ENCODE measurements around the gene CHID1.
A peak's percentile ranks its signal among the peaks of the same experiment; 100 is the strongest.

Gene CHID1

DNA sequence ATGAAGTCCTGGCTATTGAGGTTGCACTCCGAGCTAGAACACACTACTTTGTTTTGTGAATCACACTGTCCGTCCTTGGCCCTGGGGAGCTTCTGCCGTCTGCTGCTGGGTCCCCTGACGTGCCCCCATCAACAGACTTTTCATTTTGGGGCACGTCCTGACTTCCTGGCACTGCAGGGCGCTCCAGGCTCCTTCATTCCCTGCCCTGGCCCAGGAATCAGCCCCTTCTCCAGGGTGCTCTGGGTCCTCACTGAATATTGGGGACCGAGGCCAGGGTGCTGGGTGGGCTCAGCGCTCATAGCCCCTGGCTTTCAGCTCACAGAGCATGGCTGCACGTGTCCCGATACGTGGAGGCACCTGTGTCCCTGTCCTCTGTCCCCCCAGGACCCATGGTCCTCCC is 45.7 kb downstream of the CHID1 start:
- no peak for DNase-seq (ENCODE audit: low spot score)

- DNase-seq (ENCODE audit: low spot score): no peak
These were observed 46.4 kb downstream of the CHID1 start for GRCh38 chr11:863910-864827.

- no peak for DNase-seq (ENCODE audit: low spot score)
These were observed 47.3 kb downstream of the CHID1 start for GRCh38 chr11:863023-863909.

- DNase-seq (ENCODE audit: low spot score): no peak
These were observed 48.0 kb downstream of the CHID1 start for GRCh38 chr11:862696-863022.

DNA sequence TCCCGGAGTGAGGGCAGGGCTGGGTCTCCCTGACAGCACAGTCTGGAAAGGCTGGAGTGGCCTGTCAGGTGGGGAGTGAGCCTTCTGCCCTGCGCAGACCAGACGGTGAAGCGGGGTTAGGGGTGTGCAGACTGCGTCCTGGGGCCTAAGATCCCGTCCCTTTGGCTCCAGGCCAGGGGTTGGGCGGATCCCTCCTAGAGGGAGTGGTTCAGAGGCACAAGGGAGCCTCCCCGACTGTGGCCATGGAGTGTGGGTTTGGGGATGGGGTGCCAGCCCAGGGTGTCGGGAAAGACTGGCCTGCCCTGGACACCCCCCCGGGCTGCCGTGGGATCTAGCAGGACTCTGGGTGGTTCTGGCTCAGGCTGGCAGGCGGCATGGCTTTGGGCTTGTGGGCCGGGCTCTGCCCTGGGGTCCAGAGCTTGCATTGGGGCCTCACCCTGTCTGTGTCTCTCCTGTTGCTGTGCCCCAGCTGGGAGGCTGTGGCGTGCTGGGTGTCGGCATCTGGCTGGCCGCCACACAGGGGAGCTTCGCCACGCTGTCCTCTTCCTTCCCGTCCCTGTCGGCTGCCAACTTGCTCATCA is 48.4 kb downstream of the CHID1 start:
- DNase-seq (ENCODE audit: low spot score): no peak

GRCh38 chr11:861105-861479 is 49.5 kb downstream of the CHID1 start:
- no peak for DNase-seq (ENCODE audit: low spot score)

DNA sequence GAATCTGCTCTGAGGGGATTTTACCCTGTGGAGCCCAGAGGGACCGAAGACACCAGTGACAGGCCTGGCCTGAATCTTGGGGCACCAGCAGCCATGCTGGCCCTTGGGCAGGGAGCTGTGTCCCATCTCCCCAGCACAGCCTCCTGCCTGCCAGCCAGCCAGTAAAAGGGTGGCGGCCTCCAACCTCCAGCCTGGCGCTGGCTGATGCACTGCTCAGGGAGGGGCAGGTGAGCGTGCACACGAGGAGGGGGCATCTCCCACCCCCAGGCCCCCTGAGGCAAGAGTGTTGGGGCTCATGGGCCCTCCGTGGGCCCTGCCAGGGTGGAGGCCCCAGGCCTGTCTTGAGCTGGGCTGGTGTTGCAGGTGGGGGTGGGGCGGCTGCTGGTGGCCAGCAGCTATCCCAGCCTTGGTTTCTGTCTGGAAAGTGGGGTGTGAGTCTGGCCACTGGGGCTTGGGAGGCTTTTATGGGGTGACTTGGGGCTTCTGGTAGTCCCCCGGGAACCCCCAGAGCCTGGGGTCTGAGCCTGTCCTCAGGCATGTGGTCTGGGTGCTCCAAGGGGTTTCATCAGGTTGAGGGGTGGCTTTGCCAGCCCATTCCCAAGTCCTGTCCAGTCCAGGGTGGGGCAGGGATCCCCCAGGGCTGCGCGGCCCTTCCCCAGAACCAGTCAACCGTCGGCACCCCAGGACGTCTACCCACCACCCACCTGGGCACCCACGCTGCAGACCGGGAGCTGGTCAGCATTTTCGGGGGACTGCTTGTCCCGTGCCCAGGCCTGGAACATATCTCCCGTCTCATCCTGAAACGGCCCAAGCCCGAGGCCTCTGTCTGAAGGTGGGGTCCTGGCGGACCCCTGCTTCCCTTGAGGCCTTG is 50.1 kb downstream of the CHID1 start:
- no peak for DNase-seq (ENCODE audit: low spot score)

DNA sequence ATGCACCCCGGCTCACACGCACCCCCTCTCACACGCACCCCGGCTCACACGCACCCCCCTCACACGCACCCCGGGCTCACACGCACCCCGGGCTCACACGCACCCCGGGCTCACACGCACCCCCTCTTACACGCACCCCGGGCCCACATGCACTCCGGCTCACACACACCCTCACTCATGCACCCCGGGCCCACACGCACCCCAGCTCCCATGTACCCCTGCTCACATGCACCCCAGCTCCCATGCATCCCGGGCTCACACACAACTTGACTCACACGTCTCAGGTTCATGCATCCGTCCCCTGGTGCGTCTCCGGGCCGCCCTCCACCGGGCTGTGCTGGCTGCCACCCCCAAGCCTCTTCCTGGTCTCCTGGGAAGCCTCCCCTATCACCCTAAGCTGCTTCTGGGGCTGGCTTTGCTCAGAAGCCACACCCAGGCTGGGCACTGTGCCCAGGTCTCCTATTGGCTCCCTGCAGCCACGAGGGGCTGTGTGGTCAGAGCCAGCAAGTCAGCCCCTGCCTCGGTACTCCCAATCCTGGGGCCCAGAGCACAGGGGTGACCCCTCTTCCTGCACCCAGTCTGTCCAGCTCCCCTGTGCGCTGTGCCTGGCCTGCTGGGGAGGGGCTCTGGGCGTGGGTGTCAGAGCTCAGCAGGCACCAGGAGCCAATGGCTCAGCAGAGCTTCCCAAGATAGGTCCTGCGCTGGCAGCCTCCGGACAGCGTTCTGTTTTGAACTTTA is 51.0 kb downstream of the CHID1 start:
- DNase-seq (ENCODE audit: low spot score): no peak

GRCh38 chr11:858762-859339 is 51.8 kb downstream of the CHID1 start:
- no peak for DNase-seq (ENCODE audit: low spot score)

GRCh38 chr11:858053-858761 is 52.4 kb downstream of the CHID1 start:
- no peak for DNase-seq (ENCODE audit: low spot score)

DNA sequence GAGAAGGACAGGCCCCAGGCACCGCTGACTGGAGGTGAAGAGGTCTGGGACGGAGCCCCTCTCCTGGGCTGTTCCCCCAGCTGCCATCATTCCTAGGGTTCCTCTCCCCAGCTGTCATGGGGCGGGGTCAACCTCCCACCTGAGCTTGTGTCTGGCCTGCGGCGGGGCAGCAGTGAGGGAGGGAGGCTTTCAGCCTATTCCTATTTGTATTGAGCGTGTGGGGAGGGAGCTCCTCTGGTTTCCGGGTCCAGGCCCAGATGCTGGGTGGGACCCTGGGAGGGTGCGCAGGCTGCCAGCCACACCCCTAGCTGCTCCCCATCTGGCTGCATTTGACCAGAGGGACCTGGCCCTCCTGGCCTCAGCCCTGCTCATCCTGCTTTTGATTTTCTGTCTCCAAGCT is 54.2 kb downstream of the CHID1 start:
- no peak for DNase-seq (ENCODE audit: low spot score)

DNA sequence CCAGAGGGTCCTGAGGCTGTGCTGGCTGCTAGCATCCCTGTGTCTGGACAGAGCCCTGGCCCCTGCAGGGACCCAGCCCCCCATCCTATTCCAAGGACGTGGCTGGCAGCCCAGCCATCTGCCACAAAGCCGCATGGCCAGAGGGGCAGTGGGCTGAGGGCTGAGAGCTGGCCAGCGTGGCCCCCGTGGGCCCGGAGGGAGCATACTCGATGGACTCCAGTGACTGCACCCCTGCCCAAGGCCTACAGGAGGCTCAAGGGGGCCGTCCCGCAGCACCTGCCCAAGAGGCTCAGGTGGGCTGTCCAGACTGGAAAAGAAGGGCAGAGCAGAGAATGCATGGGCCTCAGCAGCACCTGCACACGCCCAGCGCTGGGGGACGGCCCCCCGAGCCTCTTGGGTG is 54.8 kb downstream of the CHID1 start:
- no peak for DNase-seq (ENCODE audit: low spot score)

GRCh38 chr11:855330-855674 is 55.3 kb downstream of the CHID1 start:
- DNase-seq (ENCODE audit: low spot score): no peak

DNA sequence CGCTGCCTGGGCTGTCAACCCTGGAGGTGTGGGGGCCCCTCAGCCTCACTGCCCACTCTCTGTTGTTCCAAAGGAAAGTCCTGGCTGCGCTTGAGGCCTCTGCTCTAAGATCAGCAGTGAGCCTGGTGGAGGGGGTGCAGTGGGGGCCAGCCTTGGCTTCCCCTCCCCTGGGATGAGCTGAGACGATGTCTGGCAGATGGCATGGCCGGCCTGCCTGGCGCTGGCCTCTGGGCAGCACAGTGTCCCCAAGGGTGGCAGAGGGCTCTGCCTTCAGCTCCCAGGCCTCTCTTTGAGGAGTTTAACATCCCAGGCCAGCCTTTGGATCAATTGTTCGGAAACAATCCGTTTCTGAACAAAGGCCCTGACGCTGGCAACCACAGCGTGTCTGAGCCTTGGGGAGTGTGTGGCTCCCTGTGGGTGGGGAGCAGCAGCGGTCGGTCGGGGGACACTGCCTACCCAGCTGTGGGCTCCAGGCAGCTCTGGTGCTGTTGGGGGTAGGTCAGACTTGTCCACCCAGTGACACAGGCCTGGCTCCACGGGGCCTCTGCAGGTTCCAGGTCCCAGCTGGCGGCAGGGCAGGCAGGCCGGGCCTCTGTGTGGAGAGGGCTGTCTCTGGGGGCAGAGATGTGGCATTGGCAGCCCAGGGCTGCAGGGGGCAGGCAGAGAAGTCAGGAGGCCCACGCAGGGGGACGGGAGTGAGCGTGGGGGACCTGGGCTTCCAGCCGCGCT is 55.8 kb downstream of the CHID1 start:
- DNase-seq (ENCODE audit: low spot score): no peak

GRCh38 chr11:853682-854448 is 56.7 kb downstream of the CHID1 start:
- DNase-seq (ENCODE audit: low spot score): no peak

DNA sequence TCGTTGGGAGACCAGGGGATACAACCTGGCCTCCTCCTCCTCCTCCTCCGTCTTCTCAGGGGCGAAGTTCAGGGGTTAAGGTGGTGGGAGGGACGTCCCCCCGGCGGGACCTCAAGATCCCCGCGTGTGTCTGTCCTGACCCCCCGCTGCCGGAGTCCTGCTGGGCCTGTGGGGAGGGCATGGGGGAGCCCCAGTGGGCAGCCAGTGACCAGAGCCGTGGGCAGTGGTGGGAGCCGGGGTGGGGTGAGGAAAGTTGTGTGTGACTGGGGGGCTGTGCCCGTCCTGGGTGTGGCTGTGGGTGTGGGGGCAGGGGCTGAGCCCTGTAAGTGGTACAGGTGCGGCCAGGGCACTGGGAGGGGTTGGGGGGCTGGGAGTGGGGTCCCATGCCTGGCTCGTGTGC is 57.8 kb downstream of the CHID1 start:
- no peak for DNase-seq (ENCODE audit: low spot score)

GRCh38 chr11:850775-851763 is 59.5 kb downstream of the CHID1 start:
- DNase-seq (ENCODE audit: low spot score): peak; percentile 22
